ENCODE results near the gene COX6A2. TPM values are rescaled to one million over a fixed set of nuclear protein-coding genes. Genes with fewer than 3 reads are reported as not detected.

The COX6A2 gene
- total RNA-seq, 1 donor, result not detected

GRCh38 chr16:31467858-31468257 lies 39.7 kb upstream of the COX6A2 start:
- no peak overlapping the region for H3K4me3 ChIP-seq (ENCODE audit: low read depth, low read length)
- no peak for DNase-seq (ENCODE audit: low read depth)
- TF ChIP-seq CTCF (IDR thresholded peaks at IDR 0.05; ENCODE audit: insufficient read depth, low read length), result no peak

- no peak for TF ChIP-seq CTCF (IDR thresholded peaks at IDR 0.05; ENCODE audit: insufficient read depth, low read length)
- no peak for DNase-seq (ENCODE audit: low read depth)
- H3K4me3 ChIP-seq (ENCODE audit: low read depth, low read length), result no peak overlapping the region
Observed at GRCh38 chr16:31467151-31467773, 39.1 kb upstream of the COX6A2 start.

- TF ChIP-seq CTCF (IDR thresholded peaks at IDR 0.05; ENCODE audit: insufficient read depth, low read length), result no peak
- no peak overlapping the region for H3K4me3 ChIP-seq (ENCODE audit: low read depth, low read length)
- DNase-seq (ENCODE audit: low read depth), result no peak
Observed at GRCh38 chr16:31466381-31466841, 38.3 kb upstream of the COX6A2 start.

- H3K4me3 ChIP-seq (ENCODE audit: low read depth, low read length), result no peak overlapping the region
- TF ChIP-seq CTCF (IDR thresholded peaks at IDR 0.05; ENCODE audit: insufficient read depth, low read length), result no peak
- no peak for DNase-seq (ENCODE audit: low read depth)
Observed at GRCh38 chr16:31465788-31466370, 37.7 kb upstream of the COX6A2 start.

- no peak overlapping the region for H3K4me3 ChIP-seq (ENCODE audit: low read depth, low read length)
- DNase-seq (ENCODE audit: low read depth), result no peak
- no peak for TF ChIP-seq CTCF (IDR thresholded peaks at IDR 0.05; ENCODE audit: insufficient read depth, low read length)
Observed at GRCh38 chr16:31464781-31465260, 36.7 kb upstream of the COX6A2 start.

GRCh38 chr16:31464348-31464769 lies 36.2 kb upstream of the COX6A2 start:
- H3K4me3 ChIP-seq (ENCODE audit: low read depth, low read length), result no peak overlapping the region
- no peak for TF ChIP-seq CTCF (IDR thresholded peaks at IDR 0.05; ENCODE audit: insufficient read depth, low read length)
- DNase-seq (ENCODE audit: low read depth), result no peak
